KBM-7 (cell line): ENCODE results near the gene NRARP.
"Not testable (repeated sequence)": the region's sequence is repeated elsewhere in the genome, so short reads cannot be mapped to it uniquely, and the experiment has no call there.

ENCODE experiments used
- DNase-seq: peaks from one replicate; pipeline ENCODE4 v3.0.0-alpha.2; 2015
- in situ Hi-C: fragments of 300-500 bp; cut with MboI; formaldehyde crosslinking; loops from 2 replicates; pipeline ENCODE4 v1.14.3; 2020; ENCODE audit warnings: low sequenced_read_pairs, low pct_unique_long_range_greater_than_20kb, mixed read lengths

NRARP gene

DNA sequence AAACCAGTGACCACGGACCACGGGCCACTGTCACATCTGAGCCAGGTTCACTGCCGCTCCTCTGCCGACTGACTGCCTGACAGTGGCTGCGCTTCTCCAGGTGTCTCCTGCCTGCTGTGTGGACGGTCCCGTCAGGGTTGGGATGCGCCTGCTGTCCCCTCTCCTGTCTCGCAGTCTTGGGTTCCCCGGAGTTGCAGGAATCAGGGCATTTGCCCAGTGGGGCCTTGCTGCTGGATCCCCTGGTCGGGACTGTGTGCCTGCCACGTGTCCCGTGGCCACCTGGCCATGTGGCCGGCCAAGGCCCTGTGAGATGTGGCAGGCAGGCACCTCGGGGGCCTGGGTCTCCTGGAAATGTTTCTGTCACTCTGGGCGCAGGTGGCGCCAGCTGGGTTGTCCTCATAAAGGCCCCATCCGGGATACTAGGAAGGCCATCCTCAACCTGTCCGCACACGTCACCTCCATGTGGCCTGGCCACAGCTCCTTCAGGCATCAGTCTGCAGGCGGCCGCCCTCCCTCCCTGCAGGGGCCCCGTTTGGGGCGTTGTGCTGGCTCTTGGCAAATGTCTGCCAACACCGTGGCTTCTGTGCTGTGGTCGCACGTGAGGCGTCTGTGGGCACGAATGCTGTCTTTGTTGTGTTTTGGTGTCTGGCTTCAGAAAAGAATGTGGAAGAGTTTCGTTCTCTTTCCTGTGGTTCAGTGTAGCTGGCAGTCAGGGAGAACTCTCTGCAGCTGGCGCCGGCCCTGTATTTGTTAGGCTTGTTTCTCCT, 31.0 kb downstream of the NRARP start:
- in situ Hi-C loops: no loop called here
- DNase-seq: no peak

DNA sequence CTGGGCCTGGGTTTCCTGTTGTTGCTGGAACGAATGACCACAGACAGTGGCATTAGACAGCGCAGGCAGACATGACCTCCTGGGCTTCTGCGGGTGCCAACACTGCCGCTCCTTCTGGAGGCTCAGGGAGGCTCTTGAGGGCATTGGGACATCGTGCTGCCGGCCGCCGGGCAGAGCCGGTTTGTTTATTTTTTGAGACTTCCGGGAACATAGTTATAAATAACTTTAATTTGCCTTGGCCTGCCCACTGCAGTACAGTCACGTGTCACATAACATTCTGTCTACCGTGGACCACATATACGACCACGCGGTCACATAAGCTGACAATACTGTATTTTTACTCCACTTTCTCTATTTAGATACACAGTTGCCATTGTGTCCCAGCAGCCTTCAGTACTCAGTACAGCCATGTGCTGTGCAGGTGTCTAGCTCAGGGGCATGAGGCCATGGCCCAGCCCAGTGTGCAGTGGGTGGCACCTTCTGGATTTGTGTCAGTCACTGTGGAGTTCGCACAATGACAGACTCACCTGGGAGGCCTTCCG, 32.8 kb downstream of the NRARP start:
- in situ Hi-C loops: no loop called here

DNA sequence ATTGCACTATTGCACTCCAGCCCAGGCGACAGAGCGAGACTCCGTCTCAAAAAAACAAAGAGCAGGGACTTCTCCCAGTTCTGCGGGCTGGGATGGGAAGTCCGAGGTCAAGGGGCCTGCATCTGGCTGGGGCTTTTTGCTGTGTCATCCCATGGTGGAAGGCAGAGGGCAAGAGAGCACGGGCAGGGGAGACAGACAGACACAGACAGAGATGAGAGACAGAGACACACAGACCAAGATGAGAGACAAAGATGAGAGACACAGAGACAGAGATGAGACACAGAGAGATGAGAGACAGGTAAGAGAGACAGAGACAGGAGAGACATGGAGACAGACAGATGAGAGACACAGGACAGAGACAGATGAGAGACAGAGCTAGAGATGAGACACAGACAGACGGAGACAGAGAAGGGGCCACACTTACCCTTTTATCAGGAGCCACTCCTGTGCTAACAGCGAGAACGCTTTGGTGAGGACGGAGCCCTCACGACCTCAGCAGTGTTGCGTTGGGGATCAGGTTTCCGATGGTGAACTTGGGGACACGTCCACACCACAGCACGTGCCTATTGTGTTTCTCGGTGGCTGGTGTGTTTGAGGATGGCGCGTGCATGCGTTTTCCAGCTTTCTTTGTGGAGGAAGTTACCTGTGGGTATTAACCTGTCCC, 33.4 kb downstream of the NRARP start:
- in situ Hi-C loops: no loop called here
- no peak for DNase-seq

More for the DNA sequence above, 32.8 kb downstream of the NRARP start:
- no peak for DNase-seq

- DNase-seq: no peak
- in situ Hi-C loops: no loop called here
These were observed 34.1 kb downstream of the NRARP start for GRCh38 chr9:137267933-137268355.

- DNase-seq: no peak
- in situ Hi-C loops: no loop called here
These were observed 35.3 kb downstream of the NRARP start for GRCh38 chr9:137266585-137267453.

- DNase-seq: no peak
- in situ Hi-C loops: no loop called here
These were observed 35.9 kb downstream of the NRARP start for GRCh38 chr9:137266162-137266527.

- in situ Hi-C loops: no loop called here
- DNase-seq: no peak
These were observed 36.4 kb downstream of the NRARP start for GRCh38 chr9:137265496-137266161.

GRCh38 chr9:137264067-137264466, 38.0 kb downstream of the NRARP start:
- in situ Hi-C loops: no loop called here
- DNase-seq: no peak

DNA sequence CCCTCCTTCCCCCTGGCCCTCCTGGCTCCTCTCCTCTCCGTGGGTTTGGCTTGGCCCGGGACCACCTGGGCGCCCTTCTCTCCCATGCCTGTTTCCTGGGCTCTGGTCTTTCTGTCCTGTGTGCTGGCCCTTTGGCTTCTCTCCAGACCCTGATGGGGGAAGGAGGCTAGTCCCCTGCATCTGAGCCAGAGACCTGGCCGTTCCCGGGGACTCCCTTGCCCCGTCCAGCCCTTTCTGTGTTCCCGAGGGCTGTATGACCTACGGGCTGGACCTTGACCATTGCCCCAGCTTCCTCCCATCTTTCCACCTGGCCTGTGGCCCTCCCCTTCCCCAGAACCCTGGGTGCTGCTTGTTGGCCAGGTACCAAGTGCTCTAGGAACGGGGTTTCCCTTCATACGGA, 38.6 kb downstream of the NRARP start:
- in situ Hi-C loops: no loop called here
- no peak for DNase-seq

- in situ Hi-C loops: no loop called here
- no peak for DNase-seq
These were observed 39.2 kb downstream of the NRARP start for GRCh38 chr9:137262909-137263285.

DNA sequence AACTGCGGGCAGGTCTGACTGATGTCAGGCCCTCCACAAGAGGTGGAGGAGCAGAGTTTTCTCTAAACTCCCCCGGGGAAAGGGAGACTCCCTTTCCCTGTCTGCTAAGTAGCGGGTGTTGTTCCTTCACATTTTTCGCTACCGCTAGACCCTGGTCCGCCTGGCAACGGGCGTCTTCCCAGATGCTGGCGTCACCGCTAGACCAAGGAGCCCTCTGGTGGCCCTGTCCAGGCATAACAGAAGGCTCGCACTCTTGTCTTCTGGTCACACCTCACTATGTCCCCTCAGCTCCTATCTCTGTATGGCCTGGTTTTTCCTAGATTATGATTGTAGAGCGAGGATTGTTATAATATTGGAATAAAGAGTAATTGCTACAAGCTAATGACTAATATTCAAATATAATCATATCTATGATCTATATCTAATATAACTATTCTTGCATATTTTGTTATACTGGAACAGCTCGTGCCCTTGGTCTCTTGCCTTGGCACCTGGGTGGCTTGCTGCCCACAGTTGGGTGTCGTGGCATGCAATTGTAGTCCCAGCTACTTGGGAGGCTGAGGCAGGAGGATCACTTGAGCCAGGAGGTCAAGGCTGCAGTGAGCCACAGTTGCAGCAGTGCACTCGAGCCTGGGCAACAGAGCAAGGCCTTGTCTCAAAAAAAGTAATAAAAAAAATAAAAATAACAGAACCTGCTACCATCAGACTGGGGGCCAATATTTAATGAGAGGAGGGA, 39.7 kb downstream of the NRARP start:
- DNase-seq, in situ Hi-C loops: not testable (repeated sequence)

DNA sequence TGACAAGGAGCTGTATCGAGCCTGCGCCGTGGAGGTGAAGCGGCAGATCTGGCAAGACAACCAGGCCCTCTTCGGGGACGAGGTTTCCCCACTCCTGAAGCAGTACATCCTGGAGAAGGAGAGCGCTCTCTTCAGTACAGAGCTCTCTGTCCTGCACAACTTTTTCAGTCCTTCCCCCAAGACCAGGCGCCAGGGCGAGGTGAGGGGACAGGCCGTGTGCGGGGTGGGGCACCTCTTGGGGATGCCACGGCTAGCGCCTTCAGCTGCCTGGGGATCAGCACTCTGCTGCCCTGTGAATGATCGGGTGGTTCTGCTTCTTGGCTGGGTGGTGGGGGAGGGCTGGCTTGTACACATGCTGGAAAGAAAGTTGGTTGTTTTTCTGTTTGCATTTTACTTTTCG, 45.2 kb downstream of the NRARP start:
- no peak for DNase-seq
- in situ Hi-C loops: no loop called here

DNA sequence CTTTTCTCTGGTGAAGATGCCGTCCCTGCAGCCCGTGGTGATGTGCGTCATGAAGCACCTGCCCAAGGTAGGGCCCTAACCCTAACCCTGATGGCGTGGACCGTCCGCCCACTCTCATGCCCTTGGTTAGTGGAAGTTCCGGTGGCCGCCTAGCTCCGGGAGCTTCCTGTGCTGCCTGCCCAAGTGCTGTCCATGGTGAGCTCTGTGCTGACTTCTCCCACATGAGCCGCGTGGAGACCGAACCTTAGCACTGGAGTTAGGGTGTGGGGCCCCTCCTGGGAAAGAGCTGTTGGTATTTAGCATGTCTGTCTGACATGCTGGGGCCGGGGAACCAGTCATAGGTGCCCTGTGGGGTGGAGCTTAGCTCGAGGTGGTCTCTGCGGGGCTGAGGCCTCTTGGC, 45.7 kb downstream of the NRARP start:
- DNase-seq: no peak
- in situ Hi-C loops: no loop called here

DNA sequence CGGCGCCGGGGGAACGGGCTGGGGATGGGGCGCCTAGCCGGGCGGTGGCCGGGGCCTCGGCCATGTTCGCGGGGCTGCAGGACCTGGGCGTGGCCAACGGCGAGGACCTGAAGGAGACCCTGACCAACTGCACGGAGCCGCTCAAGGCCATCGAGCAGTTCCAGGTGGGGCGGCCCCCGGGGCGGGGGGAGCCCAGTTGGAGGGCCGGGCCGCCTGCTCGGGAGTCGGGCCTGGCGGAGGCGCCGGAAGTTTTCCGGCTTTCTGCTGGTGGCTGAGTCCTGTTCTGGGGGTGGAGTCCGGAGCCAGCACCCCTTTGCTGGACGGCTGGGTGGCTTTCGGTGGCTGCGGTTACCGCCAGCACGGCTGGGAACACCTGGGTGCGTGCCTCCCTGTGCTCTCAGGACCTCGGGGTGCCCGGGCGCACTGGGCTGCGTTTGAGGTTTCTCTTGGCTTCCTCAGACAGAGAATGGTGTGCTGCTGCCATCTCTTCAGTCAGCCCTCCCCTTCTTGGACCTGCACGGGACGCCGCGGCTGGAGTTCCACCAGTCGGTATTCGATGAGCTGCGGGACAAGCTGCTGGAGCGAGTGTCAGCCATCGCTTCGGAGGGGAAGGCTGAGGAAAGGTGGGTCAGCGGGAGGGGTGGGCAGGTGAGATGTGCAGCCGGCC, 46.5 kb downstream of the NRARP start:
- in situ Hi-C loops: no loop called here
- peak; percentile 45 for DNase-seq

- in situ Hi-C loops: no loop called here
- peak; percentile 89 for DNase-seq
These were observed 47.2 kb downstream of the NRARP start, which contains the start of gene NELFB for GRCh38 chr9:137254624-137255447. NELFB (plus strand) TSS chr9:137255327.

- DNase-seq: no peak
- in situ Hi-C loops: no loop called here
These were observed 48.1 kb downstream of the NRARP start for GRCh38 chr9:137253717-137254623.
